Stimulated activated CD4-positive, alpha-beta T cell treated with anti-CD3 and anti-CD28 coated beads, Interleukin-15, amount 100 ng/mL, for 1 hour (primary cell): ENCODE results near the gene FARP1.

Source experiments
- DNase-seq, 2 donors: peaks; one replicate each; pipeline ENCODE4 v3.0.0-alpha.2; 2020; ENCODE audit warnings: low read depth in 1 of 2, low spot score in 1 of 2

The FARP1 gene

DNA sequence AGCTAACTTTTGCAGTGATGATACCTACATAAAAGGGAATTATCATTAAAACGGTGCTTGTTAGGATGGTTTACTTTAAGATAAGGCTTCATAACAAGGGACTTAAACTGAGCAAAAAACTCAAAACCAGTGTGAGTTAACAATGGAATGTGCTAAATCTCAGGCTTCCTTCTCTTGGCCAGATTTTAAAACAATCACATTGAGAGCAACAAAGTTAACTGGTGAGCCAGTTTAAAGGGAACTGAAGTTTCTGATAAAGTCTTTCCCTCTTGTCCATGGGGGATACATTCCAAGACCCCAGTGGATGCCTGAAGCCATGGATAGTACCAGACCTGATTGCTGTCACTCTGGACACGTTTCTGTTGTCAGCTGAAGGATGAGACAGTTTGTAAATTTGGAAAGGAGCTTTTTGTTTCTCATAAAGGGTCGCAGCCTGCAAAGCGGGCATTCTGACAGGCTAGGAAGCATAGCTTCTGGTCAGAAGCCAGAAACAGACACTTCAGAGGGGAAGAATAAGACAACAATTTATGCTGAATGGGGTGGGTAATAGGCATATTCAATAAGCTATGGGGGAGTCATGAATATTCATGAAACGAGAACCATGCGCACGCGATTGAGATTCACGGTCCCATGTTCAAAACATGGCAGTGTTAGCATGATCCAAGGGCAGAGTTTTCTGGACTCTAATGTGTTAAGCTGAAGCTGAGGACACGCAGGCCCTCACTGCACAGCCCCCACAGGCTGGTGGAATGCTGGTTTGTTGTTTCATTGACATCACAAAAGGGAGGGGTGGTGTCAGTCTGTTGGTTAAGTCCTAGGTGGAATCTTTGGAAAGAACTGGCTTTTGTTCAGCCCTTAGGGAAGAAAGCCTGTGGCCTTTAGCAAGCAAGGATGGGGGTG, 184.7 kb downstream of the FARP1 start:
- DNase-seq: no peak

GRCh38 chr13:98328511-98328910, 185.6 kb downstream of the FARP1 start:
- DNase-seq: no peak

GRCh38 chr13:98332222-98332621, 189.3 kb downstream of the FARP1 start:
- no peak for DNase-seq

GRCh38 chr13:98332691-98333090, 189.8 kb downstream of the FARP1 start:
- no peak for DNase-seq

- DNase-seq: no peak
These were observed 190.6 kb downstream of the FARP1 start for GRCh38 chr13:98333486-98333885.

DNA sequence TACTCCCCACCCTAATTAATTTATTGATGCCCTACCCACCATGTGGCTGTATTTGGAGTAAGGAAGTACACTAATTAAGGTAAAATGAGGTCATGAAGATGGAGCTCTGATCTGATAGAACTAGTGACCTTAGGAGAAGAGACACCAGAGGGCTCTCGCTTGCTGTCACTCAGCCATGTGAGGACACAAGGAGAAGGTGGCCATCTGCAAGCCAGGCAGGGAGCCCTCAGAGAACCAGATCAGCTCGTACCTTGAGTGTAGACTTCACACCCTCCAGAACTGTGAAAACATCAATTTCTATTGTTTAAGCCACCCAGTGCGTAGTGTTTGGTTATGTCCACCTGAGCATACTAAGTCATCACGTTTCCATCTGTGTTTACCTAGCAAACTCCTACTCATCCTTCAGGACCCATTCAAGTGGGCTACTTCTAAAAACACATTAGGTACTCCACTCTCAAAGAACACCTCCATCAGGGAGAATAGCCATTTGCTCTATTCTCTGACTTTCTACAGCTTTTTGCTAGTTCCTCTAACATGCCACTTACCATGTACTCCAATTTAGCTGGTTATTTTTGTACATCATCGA, 191.8 kb downstream of the FARP1 start:
- DNase-seq: no peak

- DNase-seq: no peak
These were observed 192.8 kb downstream of the FARP1 start for GRCh38 chr13:98335721-98336120.

- no peak for DNase-seq
These were observed 195.4 kb downstream of the FARP1 start for GRCh38 chr13:98338310-98338709.

- DNase-seq: no peak
These were observed 197.0 kb downstream of the FARP1 start for GRCh38 chr13:98339684-98340425.

DNA sequence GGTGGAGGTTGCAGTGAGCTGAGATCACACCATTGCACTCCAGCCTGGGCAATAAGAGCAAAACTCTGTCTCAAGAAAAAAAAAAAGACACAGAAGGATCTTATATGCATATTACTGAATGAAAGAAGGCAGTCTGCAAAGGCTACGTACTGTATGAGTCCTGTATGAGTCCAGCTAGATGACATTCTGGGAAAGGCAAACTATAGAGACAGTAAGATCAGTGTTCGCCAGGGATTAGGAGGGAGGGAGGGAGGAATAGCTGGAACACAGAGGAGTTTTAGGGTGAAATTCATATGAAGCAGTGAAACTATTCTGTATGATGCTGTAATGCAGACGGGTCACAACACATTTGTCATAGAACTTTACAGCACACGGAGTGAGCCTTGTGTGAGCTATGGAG, 200.1 kb downstream of the FARP1 start:
- no peak for DNase-seq

GRCh38 chr13:98343461-98343860, 200.6 kb downstream of the FARP1 start:
- no peak for DNase-seq

- no peak for DNase-seq
These were observed 201.5 kb downstream of the FARP1 start for GRCh38 chr13:98344392-98344791.

GRCh38 chr13:98345107-98345935, 202.4 kb downstream of the FARP1 start:
- DNase-seq: no peak

DNA sequence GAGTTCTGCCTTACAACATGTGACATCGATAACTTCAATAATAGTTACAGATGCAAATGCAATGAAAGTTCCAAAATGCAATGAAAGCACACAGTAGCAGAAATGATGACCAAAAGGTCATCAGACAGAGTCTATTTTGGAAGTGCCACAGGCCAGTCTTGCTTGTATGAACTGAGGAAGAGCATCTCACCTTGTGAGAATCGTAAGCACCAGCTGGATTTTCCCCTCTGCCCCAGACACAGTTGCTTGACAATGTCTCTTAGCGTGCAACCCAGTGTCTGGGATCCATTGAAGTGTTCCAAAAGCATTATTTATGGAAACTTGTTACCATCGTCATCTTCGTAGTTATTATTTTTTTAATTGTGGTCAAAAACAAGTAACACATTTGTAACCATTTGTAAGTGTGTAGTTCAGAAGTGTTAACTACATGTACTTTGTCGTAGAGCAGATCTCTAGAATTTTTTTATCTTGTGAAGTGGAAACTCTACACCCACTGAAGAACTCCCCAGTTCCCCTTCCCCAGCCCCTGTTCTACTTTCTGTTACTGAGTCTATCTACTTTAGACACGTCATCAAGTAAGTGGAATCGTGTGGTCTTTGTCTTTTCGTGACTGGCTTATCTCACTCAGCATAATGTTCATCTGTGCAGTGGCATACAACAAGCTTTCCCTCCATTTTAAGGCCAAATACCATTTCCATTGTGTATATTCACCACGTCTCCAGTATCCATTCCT, 204.2 kb downstream of the FARP1 start:
- DNase-seq: no peak

DNA sequence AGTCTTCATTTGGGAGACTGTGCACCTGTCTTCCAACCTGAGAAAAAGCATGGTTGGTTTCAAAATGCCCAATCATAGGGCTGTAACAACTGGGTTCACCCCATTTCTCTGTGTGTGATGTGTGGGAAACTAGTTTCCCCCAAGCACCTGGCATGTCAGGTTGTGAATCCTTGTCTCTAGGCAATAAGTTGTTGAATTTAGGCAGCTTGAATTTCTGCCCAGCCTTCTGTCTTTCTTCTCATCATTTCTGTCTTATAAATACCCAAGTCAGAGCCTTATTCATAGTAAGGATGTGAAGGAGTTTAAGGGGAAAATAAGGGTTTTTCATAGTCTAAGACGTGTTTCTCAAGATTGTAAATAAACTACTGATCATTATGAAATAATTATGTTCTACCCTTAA, 204.9 kb downstream of the FARP1 start:
- no peak for DNase-seq

DNA sequence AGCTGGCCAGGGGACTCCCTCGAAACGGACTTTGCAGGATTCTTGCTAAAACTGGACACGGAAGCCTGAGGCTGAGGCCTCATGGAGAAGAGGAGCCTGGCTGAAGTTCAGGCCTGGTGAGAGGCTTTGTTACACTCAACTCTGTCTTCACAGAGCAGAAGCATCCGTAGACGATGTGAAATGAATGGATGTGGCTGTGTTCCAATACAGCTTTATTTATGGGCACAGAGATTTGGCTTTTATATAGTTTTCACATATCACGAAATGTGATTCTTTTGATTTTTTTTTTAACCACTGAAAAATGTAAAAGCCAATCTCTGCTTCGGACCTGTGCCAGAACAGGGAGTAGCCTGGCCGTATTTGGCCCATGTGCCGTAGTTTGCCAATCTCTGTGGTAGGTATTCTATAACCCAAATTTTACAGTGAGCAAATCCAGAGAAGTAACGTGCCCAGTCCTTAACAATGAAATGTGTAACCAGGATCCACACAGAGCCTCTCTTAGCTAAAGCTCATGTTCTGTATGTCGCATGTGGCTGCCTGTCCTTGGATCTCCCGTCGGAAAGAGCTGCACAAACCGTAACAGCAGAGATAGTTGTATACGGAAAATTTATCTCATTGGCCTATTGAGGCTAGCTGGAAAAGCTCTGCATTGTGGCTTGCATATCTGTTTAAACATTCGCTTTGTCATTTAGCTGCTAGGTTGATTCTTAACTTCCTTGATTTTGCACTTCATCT, 205.7 kb downstream of the FARP1 start:
- DNase-seq: no peak

- DNase-seq: no peak
These were observed 206.9 kb downstream of the FARP1 start for GRCh38 chr13:98349731-98350305.

DNA sequence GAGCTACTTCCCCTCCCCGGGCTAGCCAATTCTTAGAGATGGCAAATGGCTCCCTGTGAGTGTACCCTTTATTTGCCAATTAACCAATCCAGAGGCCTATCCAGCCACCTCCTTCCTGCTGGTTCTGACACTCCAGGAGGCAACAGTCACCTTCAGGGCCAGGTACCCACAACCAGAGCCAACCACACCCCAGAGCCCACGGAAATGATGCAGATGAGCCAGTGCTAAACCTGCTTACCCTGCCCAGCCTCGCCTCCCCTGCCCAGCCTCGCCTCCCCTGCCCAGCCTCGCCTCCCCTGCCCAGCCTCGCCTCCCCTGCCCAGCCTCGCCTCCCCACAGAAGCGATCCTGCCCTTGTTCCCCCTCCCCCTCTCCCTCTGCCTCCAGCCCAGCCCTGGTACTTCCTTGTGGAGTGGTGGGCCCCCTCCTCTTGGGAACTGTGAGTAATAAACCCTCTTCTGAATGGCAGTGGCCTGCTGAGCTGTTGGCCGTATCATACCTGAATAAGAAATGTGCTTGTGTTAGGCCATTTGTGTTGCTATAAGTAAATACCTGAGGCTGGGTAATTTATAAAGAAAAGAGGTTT, 207.9 kb downstream of the FARP1 start:
- DNase-seq: no peak

DNA sequence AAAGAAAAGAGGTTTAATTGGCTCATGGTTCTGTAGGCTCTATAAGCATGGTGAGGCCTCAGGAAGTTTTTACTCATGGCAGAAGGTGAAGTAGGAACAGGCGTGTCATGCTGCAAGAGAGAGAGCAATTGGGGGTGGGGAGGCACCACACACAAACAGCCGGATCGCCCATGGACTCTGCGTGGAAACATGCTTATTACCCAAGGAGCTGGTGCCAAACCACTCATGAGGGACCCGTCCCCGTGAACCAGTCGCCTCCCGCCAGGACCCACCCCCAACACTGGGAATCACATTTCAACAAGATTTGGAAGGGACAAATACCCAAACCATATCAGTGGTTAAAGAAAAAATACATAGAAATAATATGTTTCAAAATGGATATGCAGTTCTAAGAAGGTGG, 208.7 kb downstream of the FARP1 start:
- no peak for DNase-seq
